HG02763 (cell line): Measurements from ENCODE around the gene STOML1.

Experiments used
- ATAC-seq: cut with Tn5 transposase; IDR thresholded peaks from one replicate; pipeline ENCODE4 v1.9.1; 2021; ENCODE audit warnings: mild to moderate bottlenecking, moderate library complexity; ENCODE audit not compliant: unreplicated experiment

The STOML1 gene

GRCh38 chr15:73935547-73935946 is 56.5 kb downstream of the STOML1 start:
- ATAC-seq: no peak

- no peak for ATAC-seq
Observed at GRCh38 chr15:73934281-73934680, 57.8 kb downstream of the STOML1 start.

DNA sequence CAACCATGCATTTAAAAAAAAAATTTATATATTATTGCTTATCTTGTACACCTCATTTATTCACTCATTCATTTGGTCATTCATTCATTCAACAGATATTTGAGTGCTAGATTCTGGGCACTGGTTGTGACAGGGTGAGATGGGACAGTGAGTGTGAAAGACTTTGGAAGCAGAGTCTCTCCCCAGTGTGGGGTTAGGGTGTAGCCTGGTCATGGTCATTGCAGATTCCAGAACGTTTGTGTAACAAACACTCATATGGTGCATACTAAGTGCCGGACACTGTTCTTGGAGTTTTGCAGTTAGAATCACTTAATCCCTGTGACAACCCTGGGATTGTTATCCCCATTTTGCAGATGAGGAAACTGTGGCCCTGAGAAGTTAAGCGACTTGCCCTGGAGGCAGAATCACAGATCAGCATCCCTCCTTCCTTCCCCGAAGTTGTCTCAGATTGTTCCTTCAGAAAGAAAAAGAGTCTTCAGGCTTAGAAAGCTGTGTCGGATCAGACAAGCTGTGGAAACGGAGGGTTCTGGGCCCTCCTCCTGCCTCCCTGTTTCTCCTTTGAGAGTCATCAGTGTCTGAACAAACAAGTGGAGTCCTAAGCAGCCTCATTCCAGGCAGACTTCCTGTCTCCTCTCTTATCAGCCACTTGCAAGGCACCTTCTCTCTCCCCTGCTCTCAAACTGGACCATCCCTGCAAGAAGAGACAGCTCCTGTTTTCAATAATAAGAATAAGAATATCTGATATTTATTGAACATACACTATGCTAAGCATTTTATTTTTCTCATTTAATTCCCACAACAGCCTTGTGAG is 59.5 kb downstream of the STOML1 start:
- no peak for ATAC-seq

DNA sequence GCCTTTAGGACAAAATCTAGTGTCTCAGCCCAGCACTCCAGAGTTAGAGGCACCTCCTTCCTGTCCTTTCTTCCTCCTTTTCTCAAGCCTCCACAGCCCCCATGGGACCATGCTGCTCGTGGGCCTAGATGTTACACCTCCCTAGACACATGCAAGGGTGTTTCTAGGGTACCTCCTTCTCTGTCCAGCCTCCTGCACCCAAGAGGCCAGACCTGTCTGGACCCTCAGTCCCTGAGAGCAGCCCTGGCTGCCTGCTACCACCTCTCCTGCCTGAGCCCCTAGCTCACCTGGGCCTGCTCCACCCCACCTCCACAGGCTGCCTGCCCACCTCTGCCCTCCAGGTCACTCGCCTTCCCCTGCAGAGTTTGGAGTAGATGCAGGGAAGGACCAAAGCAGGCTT is 60.7 kb downstream of the STOML1 start:
- ATAC-seq: no peak

DNA sequence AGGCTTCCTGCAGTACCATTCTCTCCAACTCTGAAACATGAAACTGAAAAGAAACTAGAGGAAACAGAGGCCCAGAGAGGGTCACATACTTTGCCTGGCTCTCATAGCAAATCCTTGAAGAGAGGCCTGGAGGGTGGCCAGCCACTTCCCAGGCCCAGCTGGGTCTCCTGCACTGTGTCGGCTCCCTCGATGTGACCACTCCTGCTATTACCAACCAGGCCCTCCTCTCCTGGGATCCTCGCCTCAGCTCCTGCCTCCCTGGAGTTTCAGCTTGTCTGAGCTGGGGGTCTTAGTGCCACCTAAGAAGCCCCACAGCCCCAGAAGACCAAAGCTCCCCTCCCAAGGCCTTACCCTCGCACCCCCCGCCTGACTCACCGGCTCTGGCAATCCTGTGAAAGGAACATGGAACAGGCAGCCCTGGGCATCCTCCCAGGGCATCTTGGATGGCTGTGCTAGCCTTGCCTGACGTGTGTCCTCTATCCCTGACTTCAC is 61.3 kb downstream of the STOML1 start:
- no peak for ATAC-seq

GRCh38 chr15:73930371-73930770 is 61.7 kb downstream of the STOML1 start:
- ATAC-seq: no peak

DNA sequence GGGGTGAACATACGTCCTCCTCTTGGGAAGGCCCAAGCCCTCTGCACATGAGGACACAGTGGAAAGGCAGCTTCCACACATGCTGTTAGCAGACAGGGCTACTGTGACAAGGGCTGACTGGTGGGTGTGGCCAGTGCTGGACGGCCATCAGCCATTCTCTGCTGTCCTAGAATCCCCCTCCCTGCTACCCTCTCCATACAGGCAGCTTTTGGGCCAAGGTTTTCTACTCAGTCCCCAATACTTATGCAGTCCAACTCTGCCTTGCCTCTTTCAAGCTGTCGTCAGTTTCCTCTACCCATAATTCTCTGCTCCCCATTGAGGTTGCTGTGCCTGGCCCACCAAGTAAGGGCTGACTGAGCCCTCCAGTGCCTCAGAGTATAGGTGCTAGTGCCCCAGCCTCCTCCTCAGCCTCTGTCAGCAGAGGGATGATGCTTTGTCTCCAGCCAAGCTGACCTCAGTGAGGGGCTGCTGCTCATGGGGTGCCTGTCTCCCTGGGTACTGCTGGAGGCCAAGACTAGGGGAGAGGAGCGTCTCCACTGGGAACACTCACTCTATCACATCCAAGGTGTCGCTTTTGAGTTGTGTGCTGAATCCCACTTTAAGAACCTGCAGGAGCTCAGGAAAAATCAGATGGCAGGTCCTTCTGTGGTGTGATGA is 63.0 kb downstream of the STOML1 start:
- ATAC-seq: no peak
